OCI-LY1 (cell line): ENCODE results near the gene PPFIA1.

Experiments used
- CTCF ChIP-seq: fragments of 200-600 bp; sonication (generic), shearing (Covaris generic); IDR thresholded peaks from 2 replicates; pipeline ENCODE4 v1.5.1; 2017; ENCODE audit warnings: mild to moderate bottlenecking, antibody characterized with exemption, low read length, moderate library complexity, mixed read lengths
- EZH2 ChIP-seq: fragments of 200-600 bp; sonication (generic), shearing (Covaris generic); IDR thresholded peaks from 2 replicates; pipeline ENCODE4 v1.8.0; 2017; ENCODE audit warnings: borderline replicate concordance, mixed run types, mild to moderate bottlenecking, antibody characterized with exemption, low read length, moderate library complexity, mixed read lengths

DNA sequence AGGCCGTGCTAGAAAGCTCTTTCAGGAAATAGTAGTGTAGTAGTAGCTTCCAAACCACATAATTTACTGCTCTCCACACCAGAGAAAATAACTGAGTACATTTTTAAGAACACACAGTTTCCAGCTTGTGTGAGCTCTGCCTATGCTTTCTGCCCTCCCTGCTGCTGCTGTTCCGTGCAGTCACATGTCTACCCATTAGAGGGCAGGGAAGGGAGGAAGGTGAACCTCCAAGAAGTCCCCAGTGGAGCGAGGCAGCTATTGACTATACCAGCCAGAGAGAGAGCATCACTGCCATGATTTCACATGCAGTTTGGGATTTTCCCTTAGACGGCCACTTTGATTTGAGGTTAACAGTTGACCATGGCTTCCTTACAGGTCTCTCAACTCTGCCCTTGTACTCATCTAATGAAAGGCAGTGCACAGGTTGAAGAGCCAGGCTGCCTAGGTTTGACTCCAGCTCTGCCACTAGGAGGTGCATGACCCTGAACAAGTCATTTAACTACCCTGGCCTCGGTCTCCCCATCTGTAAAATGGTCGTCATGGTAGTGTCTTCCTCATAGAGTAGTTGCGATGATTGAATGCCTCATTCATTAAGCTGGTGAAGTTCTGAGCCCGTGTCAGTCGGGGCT, 108.1 kb downstream of the PPFIA1 start:
- TF ChIP-seq EZH2: no peak
- peak; percentile 52; the same call in 1 of the 2 replicates for TF ChIP-seq CTCF
